ENCODE results near the gene DOCK9.
"Not testable (repeated sequence)": the region's sequence is repeated elsewhere in the genome, so short reads cannot be mapped to it uniquely, and the experiment has no call there.

DOCK9 gene

DNA sequence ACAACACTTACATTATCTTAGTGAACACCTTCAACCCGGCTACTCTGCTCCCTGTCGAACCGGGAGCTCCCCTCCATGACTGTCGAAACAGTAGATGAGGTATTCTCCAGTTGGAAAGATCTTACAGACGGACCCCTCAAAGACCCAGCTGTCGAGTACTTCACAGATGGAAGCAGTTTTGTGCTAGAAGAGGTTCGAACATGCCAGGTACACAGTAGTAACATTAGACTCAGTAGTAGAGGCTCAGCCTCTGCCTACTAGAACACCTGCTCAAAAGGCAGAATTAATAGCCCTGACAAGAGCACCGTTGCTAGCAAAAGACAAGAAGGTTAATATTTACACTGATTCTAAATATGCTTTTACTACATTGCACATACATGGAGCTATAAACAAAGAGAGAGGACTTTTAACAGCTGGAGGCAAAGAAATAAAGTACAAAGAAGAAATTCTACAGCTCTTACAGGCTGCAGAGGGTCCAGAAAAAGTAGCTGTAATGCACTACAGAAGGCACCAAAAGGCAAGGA, 211.8 kb downstream of the DOCK9 start:
- DNase-seq = no peak

DNA sequence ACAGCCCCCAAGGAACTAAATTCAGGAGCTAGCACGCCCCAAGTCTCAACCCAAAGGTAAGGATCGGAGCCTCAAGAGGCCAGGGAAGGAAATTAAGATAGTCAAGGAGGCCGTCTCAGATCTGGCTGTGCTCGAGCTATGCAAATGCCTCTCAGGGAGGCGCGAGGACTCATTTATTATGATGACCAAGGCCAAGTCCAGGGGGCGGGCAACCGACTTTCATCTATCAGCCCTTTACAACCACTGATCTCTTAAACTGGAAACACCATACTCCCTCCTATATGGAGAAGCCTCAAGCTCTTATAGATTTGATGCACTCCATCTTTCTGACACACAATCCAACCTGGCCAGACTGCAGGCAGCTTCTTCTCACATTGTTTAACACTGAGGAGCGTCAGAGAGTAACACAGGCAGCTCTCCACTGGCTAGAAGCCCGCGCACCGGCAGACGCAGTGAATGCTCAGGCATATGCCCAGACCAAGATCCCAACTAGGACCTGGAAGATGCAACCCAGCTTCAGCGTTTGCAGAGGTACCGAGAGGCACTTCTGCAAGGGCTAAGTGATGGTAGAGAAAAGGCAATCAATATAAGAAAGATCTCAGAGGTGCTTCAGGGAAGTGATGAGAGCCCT, 215.8 kb downstream of the DOCK9 start:
- DNase-seq = no peak

DNA sequence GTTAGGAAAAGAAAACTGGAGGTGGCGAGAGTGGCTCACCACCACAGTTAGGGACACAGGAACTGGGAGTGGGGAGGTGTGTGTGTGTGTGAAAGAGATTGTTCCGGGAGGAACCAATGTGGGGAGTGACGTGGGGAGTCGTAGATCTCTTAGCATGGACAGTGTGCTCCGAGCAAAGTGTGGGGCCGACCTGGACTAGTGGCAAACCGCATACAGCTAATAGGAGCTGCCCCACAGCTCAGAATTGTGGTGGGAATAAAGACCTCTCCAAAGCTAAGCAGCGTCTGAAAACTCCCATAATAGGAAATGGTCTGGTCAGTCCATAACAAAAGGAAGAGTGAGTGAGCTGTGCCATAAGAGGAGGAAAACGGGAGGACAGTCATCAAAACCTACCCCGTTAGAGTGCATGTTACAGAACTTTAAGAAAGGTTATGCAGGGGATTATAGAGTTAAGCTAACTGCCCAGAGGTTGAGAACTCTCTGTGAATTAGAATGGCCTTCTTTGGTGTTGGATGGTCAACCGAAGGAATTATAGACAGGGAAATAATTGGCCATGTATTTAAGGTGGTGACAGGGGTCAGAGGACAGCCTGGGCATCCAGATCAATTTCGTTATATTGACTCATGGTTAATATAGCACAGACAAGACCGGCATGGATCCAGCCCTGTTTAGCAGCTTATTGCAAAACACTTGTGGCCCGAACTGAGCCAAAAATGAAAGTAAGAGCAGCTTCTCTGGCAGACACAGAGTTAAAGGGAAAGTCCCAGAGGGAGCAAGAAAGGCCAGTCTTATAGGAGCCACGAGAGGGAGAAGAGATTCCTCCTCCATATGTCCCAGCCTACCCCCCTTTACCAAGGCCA, 216.5 kb downstream of the DOCK9 start:
- no peak for DNase-seq

DNA sequence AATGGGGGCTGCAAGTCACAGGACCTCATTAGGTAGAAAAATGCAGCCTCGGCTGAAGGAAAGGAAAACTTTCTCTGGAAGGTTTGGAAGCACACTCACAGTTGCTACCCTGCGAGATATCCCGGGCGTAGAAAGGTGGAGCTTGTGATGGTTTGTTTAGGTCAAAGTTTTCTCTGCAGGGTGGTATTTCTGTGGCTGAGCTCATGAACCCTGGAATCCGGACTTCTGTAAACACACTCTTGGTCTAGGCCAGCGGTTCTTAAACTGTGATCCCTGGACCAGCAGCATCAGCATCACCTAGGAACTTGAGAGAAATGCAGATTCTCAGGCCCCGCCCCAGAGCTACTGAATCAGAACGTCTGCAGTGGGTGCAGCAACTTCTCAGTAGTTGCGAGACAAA, 222.1 kb downstream of the DOCK9 start:
- DNase-seq = no peak

DNA sequence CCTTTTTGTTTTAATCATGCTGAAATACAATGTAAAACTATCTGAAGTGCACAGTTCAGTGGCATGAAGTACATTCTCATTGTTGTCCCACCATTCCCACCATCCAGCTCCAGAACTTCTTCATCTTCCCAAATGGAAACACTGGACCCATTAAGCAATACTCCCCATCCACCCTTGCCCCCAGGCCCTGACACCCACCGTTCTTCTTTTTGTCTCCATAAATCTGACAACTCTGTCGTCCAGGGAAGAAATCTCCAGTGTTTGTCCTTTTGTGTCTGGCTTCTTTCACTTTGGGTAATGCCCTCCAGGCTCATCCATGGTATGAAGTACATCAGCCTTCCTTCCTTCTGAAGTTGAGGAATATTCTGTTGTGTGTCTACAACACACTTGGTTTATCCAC, 222.7 kb downstream of the DOCK9 start:
- DNase-seq = no peak

DNA sequence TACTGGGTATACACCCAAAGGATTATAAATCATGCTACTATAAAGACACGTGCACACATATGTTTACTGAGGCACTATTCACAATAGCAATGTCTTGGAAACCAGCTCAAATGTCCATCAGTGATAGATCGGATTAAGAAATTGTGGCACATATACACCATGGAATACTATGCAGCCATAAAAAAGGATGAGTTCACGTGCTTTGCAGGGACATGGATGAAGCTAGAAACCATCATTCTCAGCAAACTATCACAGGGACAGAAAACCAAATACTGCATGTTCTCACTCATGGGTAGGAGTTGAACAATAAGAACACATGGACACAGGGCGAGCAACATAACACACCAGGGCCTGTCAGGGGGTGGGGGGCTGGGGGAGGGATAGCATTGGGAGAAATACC, 223.4 kb downstream of the DOCK9 start:
- not testable (repeated sequence) for DNase-seq

DNA sequence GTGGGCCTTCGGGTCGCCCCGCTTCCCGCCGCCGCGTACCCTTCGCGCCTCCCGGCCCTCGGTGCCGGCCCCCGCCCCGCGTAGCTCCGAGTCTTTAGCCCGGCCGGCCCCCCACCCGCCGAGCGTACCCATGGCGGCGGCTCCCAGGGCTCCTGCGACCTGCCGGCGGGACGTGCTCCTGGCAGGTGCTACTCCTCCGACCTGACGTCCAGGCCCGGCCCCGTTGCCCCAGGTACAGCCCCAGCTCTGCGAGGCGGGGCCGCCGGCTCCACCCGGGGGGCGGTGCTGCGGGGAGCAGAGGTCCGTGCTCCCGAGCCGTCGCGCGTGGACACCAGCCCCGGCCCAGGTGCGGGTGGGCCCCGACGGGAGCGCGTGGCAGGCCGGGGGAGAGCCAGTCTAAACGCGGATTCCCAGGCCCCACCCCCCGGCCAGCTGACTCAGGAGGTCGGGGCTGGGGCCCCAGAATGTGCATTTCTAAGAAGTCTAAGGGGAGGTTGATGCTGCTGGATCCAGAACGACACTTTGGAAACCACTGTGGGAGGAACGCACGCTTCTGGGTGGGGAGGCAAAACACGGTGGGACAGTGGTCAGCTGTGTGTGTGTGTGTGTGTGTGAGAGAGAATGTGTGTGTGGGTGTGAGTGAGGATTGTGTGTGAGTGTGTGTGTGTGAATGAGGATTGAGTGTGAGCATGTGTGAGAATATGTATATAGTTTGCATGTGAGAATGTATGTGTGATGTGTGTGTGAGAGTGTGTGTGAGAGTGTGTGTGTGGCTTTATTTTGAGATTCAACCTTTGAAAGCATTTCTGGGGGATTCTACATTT, 225.2 kb downstream of the DOCK9 start, which contains the start of gene SLC15A1:
TSS of gene SLC15A1 (minus strand) at position 206 of the 824 bp plus-strand sequence. CDS start at position 132, 74 bp downstream.
- peak; percentile 14 for DNase-seq

DNA sequence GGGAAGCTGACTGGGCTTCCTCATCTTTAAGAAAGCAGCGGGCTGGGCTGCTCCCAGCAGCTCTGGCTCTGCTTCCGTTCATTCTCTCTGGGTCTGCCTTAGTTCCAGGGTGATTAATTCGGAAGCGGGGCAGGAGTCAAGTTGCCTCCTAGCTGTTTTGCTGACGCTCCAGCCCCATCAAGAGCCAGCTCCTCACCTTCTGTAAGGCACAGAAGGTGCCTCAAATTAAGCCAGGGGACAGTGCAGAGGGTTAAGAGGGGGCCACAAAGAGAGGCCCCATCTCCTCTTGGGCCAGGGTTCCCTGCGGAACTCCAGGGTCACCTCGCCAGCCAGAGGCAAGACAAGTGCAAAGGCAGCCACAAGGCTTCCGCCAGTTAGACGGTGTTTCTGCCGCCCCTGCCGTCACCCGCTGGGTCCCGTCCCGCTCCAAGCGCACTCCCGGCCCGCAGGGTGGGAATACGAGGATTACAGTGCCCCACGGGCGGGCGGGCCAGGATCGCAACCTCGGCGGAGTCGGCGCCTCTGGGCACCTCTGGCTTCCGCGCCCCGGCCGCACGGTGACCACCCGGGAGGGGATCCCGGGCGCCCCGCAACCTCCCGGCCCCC, 225.9 kb downstream of the DOCK9 start:
- DNase-seq = peak; percentile 46

DNA sequence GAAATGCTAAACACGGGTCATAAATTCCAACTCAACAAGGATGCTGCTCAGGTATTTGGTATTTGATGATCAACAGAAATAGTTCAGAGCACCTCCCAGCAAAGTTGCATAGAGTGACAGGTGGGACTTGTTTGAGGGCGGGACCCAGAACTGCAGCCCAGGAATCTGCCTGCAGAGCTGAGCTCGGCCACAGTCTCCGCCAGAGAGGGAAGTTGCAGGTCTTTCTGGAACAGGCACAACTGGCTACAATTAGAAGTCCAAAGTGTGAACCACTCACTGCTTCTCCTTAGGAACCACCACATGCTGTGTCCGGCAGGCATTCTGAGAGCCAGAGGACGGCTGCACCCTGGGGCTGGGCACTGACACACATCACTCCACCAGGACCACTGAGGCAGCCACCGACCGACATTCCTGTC, 226.5 kb downstream of the DOCK9 start:
- no peak for DNase-seq

DNA sequence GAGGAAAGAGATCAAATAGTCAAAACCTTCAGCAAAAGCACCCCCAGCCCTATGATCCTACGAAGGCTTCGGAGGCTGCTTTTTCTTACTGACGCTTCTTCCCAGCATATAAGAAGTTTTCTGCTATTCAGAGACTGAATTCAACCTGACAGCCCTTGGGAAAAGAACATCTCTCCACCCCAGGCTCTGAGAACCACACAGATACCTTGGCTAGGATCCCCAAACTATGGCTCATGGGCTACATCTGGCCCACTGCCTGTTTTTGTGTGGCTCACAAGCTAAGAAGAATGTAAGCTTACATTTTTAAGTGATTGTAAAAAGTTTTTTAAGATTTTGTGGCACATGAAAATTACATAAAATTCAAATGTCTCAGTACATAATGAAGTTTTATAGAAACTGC, 228.4 kb downstream of the DOCK9 start:
- no peak for DNase-seq

DNA sequence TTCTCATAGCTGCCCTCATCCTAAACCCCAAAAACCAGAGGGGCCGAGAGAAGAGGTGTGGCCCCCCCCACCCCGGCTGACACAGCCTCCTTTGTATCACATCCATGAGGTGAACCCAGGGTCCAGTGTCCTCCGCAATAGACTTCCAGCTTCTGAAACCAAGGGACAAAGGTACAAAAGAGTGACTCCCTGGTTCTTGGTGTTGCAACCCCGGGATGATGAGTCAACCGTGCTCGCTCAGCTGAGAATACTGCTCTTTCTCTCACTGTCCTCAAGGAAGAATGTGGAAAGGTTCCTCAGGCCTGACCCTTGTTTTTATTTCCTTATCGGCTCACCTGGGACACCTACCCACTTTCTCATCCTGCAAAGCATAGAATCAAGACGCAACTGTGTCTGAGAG, 230.9 kb downstream of the DOCK9 start:
- DNase-seq = no peak
